IMR-90 (cell line): ENCODE results near the gene MGAT4D. TPM values are rescaled to one million over a fixed set of nuclear protein-coding genes. Genes with fewer than 3 reads are reported as not detected.

Source experiments
- ATAC-seq: fragments of 200-7000 bp; cut with Tn5 transposase; 2 replicates; pipeline ENCODE4 v1.9.1; 2020; ENCODE audit warnings: low read depth, mild to moderate bottlenecking, moderate library complexity
- BruUV-seq: library from RNA; stranded (reverse); fragments of 400-500 nt; replicated peaks from 2 replicates; lab custom pipeline; 2021; lab: Mats Ljungman, UMichigan
- CTCF ChIA-PET: fragments of 300-600 bp; formaldehyde crosslinking; extraction: SDS; loops from one replicate; lab custom pipeline; 2021; ENCODE audit warnings: antibody characterized with exemption; lab: Yijun Ruan, JAX
- POLR2A ChIA-PET: fragments of 300-600 bp; sonication (Branson Sonifier 250); formaldehyde crosslinking; loops from one replicate; lab custom pipeline; 2022; ENCODE audit warnings: antibody characterized with exemption; ENCODE audit not compliant: unreplicated experiment; lab: Charles Lee
- DNase-seq: peaks from one replicate; pipeline ENCODE4 v3.0.0; 2013
- H2AFZ ChIP-seq: replicated peaks from 2 replicates; pipeline ENCODE3; 2013; ENCODE audit warnings: low read length, mild to moderate bottlenecking; ENCODE audit not compliant: poor library complexity
- H2AK5ac ChIP-seq: 2 replicates; pipeline ENCODE4 v1.6.1; 2013; ENCODE audit warnings: low read depth, low read length, inconsistent platforms
- H2AK9ac ChIP-seq: replicated peaks from 2 replicates; pipeline ENCODE3; 2013; ENCODE audit warnings: mild to moderate bottlenecking, low read depth, low read length, moderate library complexity; ENCODE audit not compliant: poor library complexity
- H2BK120ac ChIP-seq: 2 replicates; pipeline ENCODE4 v1.6.1; 2013; ENCODE audit warnings: low read depth, low read length, inconsistent platforms
- H2BK15ac ChIP-seq: 3 replicates; pipeline ENCODE4 v1.6.1; 2013; ENCODE audit warnings: low read depth, low read length, inconsistent platforms
- H2BK20ac ChIP-seq: 2 replicates; pipeline ENCODE4 v1.6.1; 2013; ENCODE audit warnings: low read depth, mild to moderate bottlenecking, inconsistent platforms, low read length, moderate library complexity
- H2BK5ac ChIP-seq: 2 replicates; pipeline ENCODE4 v1.6.1; 2013; ENCODE audit warnings: mild to moderate bottlenecking, low read depth, low read length, inconsistent platforms; ENCODE audit not compliant: poor library complexity, severe bottlenecking
- H3K14ac ChIP-seq: replicated peaks from 2 replicates; pipeline ENCODE4 v1.6.1; 2013; ENCODE audit warnings: low read depth, low read length, inconsistent platforms
- H3K18ac ChIP-seq: 2 replicates; pipeline ENCODE4 v1.6.1; 2013; ENCODE audit warnings: low read depth, low read length, control low read depth
- H3K23ac ChIP-seq: 2 replicates; pipeline ENCODE4 v1.6.1; 2013; ENCODE audit warnings: low read depth, low read length, inconsistent platforms
- H3K27ac ChIP-seq: 2 replicates; pipeline ENCODE4 v1.5.1; 2013; ENCODE audit warnings: mild to moderate bottlenecking, control low read depth, low read length; ENCODE audit not compliant: insufficient read depth
- H3K27me3 ChIP-seq: 2 replicates; pipeline ENCODE4 v1.6.1; 2013; ENCODE audit warnings: low read length; ENCODE audit not compliant: control insufficient read depth, insufficient read depth
- H3K36me3 ChIP-seq: 2 replicates; pipeline ENCODE4 v1.6.1; 2013; ENCODE audit warnings: low read length, mixed read lengths; ENCODE audit not compliant: control insufficient read depth, insufficient read depth
- H3K4ac ChIP-seq: 2 replicates; pipeline ENCODE4 v1.6.1; 2013; ENCODE audit warnings: low read depth, low read length, inconsistent platforms
- H3K4me1 ChIP-seq: 2 replicates; pipeline ENCODE4 v1.6.1; 2013; ENCODE audit warnings: low read length, mixed read lengths; ENCODE audit not compliant: control insufficient read depth, insufficient read depth
- H3K4me2 ChIP-seq: 2 replicates; pipeline ENCODE4 v1.6.1; 2013; ENCODE audit warnings: low read depth, mild to moderate bottlenecking, control low read depth, low read length, moderate library complexity
- H3K4me3 ChIP-seq: 2 replicates; pipeline ENCODE4 v1.5.1; 2013; ENCODE audit warnings: low read depth, mild to moderate bottlenecking, control low read depth, low read length, moderate library complexity; ENCODE audit not compliant: insufficient read depth
- H3K56ac ChIP-seq: 2 replicates; pipeline ENCODE4 v1.6.1; 2013; ENCODE audit warnings: low read length, inconsistent platforms; ENCODE audit not compliant: insufficient read depth; ENCODE audit errors: extremely low read depth
- H3K79me1 ChIP-seq, 2 experiments: 2 replicates each; pipeline ENCODE4 v1.6.1; 2013; ENCODE audit warnings: low read length in 2 of 2, inconsistent platforms in 1 of 2, low read depth in 1 of 2
- H3K9ac ChIP-seq: 2 replicates; pipeline ENCODE4 v1.6.1; 2013; ENCODE audit warnings: low read depth, low read length, control low read depth
- H3K9me1 ChIP-seq: 2 replicates; pipeline ENCODE4 v1.6.1; 2013; ENCODE audit warnings: low read length, inconsistent platforms; ENCODE audit not compliant: insufficient read depth
- H3K9me3 ChIP-seq: 2 replicates; pipeline ENCODE4 v1.6.1; 2013; ENCODE audit warnings: low read length; ENCODE audit not compliant: control insufficient read depth, insufficient read depth
- H4K20me1 ChIP-seq: 2 replicates; pipeline ENCODE4 v1.6.1; 2013; ENCODE audit warnings: low read length, inconsistent platforms; ENCODE audit not compliant: insufficient read depth
- H4K5ac ChIP-seq: 2 replicates; pipeline ENCODE4 v1.6.1; 2013; ENCODE audit warnings: mild to moderate bottlenecking, low read depth, low read length, control low read depth
- H4K8ac ChIP-seq, 2 experiments: 2 replicates each; pipeline ENCODE4 v1.6.1; 2013; ENCODE audit warnings: low read depth in 2 of 2, low read length in 2 of 2, control low read depth in 1 of 2, inconsistent platforms in 1 of 2
- H4K91ac ChIP-seq: 2 replicates; pipeline ENCODE4 v1.6.1; 2013; ENCODE audit warnings: low read depth, low read length, inconsistent platforms; ENCODE audit not compliant: insufficient read depth
- CEBPB ChIP-seq: IDR thresholded peaks from 2 replicates; pipeline ENCODE4 v1.6.1; 2012; ENCODE audit warnings: low read depth, low read length, improper control_type of control experiment
- FOS ChIP-seq: fragments of 150-350 bp; IDR thresholded peaks from 2 replicates; pipeline ENCODE4 v1.6.1; 2016; ENCODE audit warnings: low read depth, low read length
- MAFK ChIP-seq: IDR thresholded peaks from 2 replicates; pipeline ENCODE4 v1.6.1; 2012; ENCODE audit warnings: low read depth, low read length, improper control_type of control experiment
- MXI1 ChIP-seq: IDR thresholded peaks from 2 replicates; pipeline ENCODE4 v1.6.1; 2012; ENCODE audit warnings: low read depth, mild to moderate bottlenecking, low read length, moderate library complexity, borderline replicate concordance
- NFE2L2 ChIP-seq: fragments of 150-350 bp; IDR thresholded peaks from 2 replicates; pipeline ENCODE4 v1.6.1; 2016; ENCODE audit warnings: low read depth, mild to moderate bottlenecking, low read length
- RAD21 ChIP-seq: IDR thresholded peaks from 2 replicates; pipeline ENCODE4 v1.6.1; 2012; ENCODE audit warnings: low read length, improper control_type of control experiment
- RCOR1 ChIP-seq: IDR thresholded peaks from 2 replicates; pipeline ENCODE4 v1.6.1; 2012; ENCODE audit warnings: mild to moderate bottlenecking, low read length, improper control_type of control experiment; ENCODE audit not compliant: insufficient replicate concordance
- RFX5 ChIP-seq: IDR thresholded peaks from 2 replicates; pipeline ENCODE4 v1.8.0; 2012; ENCODE audit warnings: low read depth, mild to moderate bottlenecking, low read length, moderate library complexity
- WGBS, 2 experiments: methylation state at CpG; one replicate each; pipeline versions ENCODE4 v1.1.5 to v1.1.7; 2013; ENCODE audit warnings: missing lambda C conversion rate in 2 of 2; ENCODE audit not compliant: insufficient read length in 1 of 2; ENCODE audit errors: extremely low coverage in 2 of 2; 5-methylcytosine and 5-hydroxymethylcytosine counted together
- dilution Hi-C: fragments of 300-500 bp; cut with HindIII; formaldehyde crosslinking; loops from one replicate; pipeline ENCODE4 v1.14.3; 2018; ENCODE audit warnings: low sequenced_read_pairs; ENCODE audit not compliant: unreplicated experiment
- in situ Hi-C: fragments of 300-500 bp; cut with MboI; formaldehyde crosslinking; loops from 3 replicates; pipeline ENCODE4 v1.14.3; 2019; ENCODE audit warnings: low sequenced_read_pairs, inconsistent platforms, mixed read lengths
- intact Hi-C: fragments of 100-400 bp; cut with micrococcal nuclease; formaldehyde crosslinking; loops from 2 replicates; pipeline ENCODE4 v1.10.0; 2022
- polyA plus RNA-seq, 3 experiments: library from polyadenylated mRNA; depleted of rRNA; stranded (reverse); fragments of >200 nt; gene quantifications; 2 replicates each; pipeline ENCODE4 v1.2.3, GENCODE V29; 2012; ENCODE audit warnings: low replicate concordance in 1 of 3
- total RNA-seq: library from RNA; depleted of rRNA; stranded (reverse); fragments of >200 nt; gene quantifications from 2 replicates; pipeline ENCODE4 v1.2.3, GENCODE V29; 2012
- TF ChIP-seq, protein P1 (sequence below): conservative IDR thresholded peaks from 2 replicates; pipeline ENCODE4 v1.5.1; 2012; ENCODE audit warnings: mild to moderate bottlenecking, low read depth, low read length, improper control_type of control experiment
- TF ChIP-seq, protein P2 (sequence below): fragments of 150-350 bp; IDR thresholded peaks from 2 replicates; pipeline ENCODE4 v1.6.1; 2016; ENCODE audit warnings: low read depth, mild to moderate bottlenecking, low read length, moderate library complexity, borderline replicate concordance
- TF ChIP-seq, protein P3 (sequence below): fragments of 150-350 bp; IDR thresholded peaks from 2 replicates; pipeline ENCODE4 v1.6.1; 2017; ENCODE audit warnings: mild to moderate bottlenecking, antibody characterized with exemption, low read length, low read depth

Gene MGAT4D
- total and polyA plus RNA-seq, 2 of the 4 experiments (the other 2 are of a cell fraction): not detected

DNA sequence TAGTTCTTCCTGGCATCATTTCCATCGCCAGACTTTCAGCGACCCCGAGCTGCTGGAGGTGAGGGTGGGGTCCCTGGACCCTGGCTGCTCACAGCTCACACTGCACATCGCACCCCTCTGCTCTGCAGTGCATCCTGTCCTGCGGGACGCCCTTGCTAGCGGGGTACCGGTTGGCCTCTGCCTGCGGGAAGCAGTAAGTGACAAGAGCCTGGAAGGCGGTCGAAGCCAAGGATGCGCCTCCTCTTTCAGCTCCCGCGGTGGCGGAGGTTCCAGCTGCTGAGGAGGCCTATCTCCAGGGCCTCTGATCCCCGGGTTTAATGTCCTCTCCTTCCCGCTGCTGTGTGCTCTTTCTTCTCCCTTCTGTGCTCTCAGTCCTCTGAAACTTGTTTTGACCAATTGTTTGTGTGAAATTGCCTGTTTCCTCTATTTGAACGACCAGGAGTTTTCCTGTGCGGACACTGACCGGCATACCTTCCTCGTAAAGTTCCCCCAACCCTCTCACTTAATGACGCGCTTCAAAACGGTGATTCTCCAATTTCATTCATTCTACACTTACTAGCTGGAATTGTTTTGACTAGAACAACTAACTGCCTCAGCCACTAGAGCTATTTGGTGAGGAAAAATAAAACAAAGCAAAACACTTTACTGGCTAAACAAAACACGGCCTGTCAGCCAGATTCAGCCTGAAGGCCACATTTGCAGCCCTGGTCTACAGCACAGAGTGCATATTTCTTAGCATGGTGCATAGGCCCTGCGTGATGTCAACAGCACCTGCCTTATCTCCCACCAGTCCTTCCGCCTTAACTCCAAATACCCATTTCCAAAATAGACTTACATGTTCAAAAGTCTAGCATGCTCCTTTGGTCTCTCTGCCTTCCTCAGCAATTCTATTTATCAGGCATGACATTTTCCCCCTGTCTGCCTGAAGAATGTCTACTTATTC lies 28.0 kb downstream of the MGAT4D start (continued):
- no peak for TF ChIP-seq FOS

DNA sequence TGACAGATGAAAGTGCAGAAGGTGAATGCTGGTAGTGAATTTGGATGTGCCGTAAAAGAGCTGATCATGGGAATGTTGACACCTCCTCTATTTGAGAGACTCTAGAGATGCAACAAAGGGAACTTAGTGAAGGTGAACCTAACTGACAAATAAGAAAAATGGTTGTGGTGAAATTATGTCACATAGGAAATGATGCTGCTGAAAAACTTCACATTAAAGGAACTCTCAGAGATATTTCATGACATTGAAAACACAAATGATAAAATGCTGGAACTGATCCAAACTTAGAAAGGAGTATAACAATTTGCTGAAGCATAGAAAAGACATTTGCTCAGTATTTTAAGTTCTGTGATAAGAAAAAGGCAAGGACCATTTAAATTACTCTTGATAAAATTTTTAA lies 31.9 kb downstream of the MGAT4D start:
- Histone ChIP-seq H3K9ac (no peak overlapping the region), H3K56ac (no peak overlapping the region), H3K4me3 (no peak overlapping the region), H3K23ac (no peak overlapping the region), H2BK20ac (no peak overlapping the region), H3K79me1 (no peaks in the 10 kb centered on the region), H3K14ac (no peak overlapping the region), H3K9me3 (no peaks in the 10 kb centered on the region), H2AFZ (no peak overlapping the region), H3K36me3 (no peaks in the 10 kb centered on the region), H4K8ac (no peak overlapping the region), H3K4me2 (no peak overlapping the region), H3K18ac (no peak overlapping the region), H2BK15ac (no peak overlapping the region), H3K27ac (no peak overlapping the region), H3K9me1 (no peaks in the 10 kb centered on the region), H2AK9ac (no peak overlapping the region), H4K20me1 (no peaks in the 10 kb centered on the region), H4K91ac (no peak overlapping the region), H2AK5ac (no peak overlapping the region), H3K27me3 (peaks cover 23% of the 10 kb centered on the region), H3K4ac (no peak overlapping the region), H2BK5ac (no peak overlapping the region), H4K5ac (no peak overlapping the region), H2BK120ac (no peak overlapping the region), H3K4me1 (no peaks in the 10 kb centered on the region)
- WGBS, 2 experiments: no CpG with 5 or more reads among the region's 1 CpG
- intact Hi-C loops: no loop called here
- no peak for TF ChIP-seq RAD21
- no peak for TF ChIP-seq NFE2L2
- no peak for TF ChIP-seq RCOR1
- TF ChIP-seq, protein P1, sequence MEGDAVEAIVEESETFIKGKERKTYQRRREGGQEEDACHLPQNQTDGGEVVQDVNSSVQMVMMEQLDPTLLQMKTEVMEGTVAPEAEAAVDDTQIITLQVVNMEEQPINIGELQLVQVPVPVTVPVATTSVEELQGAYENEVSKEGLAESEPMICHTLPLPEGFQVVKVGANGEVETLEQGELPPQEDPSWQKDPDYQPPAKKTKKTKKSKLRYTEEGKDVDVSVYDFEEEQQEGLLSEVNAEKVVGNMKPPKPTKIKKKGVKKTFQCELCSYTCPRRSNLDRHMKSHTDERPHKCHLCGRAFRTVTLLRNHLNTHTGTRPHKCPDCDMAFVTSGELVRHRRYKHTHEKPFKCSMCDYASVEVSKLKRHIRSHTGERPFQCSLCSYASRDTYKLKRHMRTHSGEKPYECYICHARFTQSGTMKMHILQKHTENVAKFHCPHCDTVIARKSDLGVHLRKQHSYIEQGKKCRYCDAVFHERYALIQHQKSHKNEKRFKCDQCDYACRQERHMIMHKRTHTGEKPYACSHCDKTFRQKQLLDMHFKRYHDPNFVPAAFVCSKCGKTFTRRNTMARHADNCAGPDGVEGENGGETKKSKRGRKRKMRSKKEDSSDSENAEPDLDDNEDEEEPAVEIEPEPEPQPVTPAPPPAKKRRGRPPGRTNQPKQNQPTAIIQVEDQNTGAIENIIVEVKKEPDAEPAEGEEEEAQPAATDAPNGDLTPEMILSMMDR: no peak
- TF ChIP-seq, protein P2, sequence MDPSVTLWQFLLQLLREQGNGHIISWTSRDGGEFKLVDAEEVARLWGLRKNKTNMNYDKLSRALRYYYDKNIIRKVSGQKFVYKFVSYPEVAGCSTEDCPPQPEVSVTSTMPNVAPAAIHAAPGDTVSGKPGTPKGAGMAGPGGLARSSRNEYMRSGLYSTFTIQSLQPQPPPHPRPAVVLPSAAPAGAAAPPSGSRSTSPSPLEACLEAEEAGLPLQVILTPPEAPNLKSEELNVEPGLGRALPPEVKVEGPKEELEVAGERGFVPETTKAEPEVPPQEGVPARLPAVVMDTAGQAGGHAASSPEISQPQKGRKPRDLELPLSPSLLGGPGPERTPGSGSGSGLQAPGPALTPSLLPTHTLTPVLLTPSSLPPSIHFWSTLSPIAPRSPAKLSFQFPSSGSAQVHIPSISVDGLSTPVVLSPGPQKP: no peak
- TF ChIP-seq, protein P3, sequence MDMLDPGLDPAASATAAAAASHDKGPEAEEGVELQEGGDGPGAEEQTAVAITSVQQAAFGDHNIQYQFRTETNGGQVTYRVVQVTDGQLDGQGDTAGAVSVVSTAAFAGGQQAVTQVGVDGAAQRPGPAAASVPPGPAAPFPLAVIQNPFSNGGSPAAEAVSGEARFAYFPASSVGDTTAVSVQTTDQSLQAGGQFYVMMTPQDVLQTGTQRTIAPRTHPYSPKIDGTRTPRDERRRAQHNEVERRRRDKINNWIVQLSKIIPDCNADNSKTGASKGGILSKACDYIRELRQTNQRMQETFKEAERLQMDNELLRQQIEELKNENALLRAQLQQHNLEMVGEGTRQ: no peak
- no peak for TF ChIP-seq CEBPB
- no peak for TF ChIP-seq MAFK
- TF ChIP-seq FOS: no peak
- no peak for TF ChIP-seq MXI1
- TF ChIP-seq RFX5: no peak
- CTCF ChIA-PET: no interaction called here
- DNase-seq (no peak), ATAC-seq (no peak)
- in situ Hi-C loops: no loop called here
- no TSS peak for BruUV-seq
- POLR2A ChIA-PET: no interaction called here
- dilution Hi-C loops: no loop called here
